ENCODE results near the gene NELL2.

The NELL2 gene

GRCh38 chr12:44847888-44848702, 28.0 kb downstream of the NELL2 start:
- no peak overlapping the region for H3K4me3 ChIP-seq (replicated peaks; ENCODE audit: insufficient read depth, low read length)
- H3K27me3 ChIP-seq (ENCODE audit: insufficient read depth, poor library complexity, severe bottlenecking) = peaks cover 2% of the 10 kb centered on the region
- TF ChIP-seq GABPA (IDR thresholded peaks at IDR 0.05; ENCODE audit: low read depth) = no peak
- TF ChIP-seq POLR2AphosphoS5 (IDR thresholded peaks at IDR 0.05; ENCODE audit: low read depth) = no peak
- no peak for TF ChIP-seq SPI1 (IDR thresholded peaks at IDR 0.05; ENCODE audit: borderline replicate concordance, low read depth)
- TF ChIP-seq, protein P1, sequence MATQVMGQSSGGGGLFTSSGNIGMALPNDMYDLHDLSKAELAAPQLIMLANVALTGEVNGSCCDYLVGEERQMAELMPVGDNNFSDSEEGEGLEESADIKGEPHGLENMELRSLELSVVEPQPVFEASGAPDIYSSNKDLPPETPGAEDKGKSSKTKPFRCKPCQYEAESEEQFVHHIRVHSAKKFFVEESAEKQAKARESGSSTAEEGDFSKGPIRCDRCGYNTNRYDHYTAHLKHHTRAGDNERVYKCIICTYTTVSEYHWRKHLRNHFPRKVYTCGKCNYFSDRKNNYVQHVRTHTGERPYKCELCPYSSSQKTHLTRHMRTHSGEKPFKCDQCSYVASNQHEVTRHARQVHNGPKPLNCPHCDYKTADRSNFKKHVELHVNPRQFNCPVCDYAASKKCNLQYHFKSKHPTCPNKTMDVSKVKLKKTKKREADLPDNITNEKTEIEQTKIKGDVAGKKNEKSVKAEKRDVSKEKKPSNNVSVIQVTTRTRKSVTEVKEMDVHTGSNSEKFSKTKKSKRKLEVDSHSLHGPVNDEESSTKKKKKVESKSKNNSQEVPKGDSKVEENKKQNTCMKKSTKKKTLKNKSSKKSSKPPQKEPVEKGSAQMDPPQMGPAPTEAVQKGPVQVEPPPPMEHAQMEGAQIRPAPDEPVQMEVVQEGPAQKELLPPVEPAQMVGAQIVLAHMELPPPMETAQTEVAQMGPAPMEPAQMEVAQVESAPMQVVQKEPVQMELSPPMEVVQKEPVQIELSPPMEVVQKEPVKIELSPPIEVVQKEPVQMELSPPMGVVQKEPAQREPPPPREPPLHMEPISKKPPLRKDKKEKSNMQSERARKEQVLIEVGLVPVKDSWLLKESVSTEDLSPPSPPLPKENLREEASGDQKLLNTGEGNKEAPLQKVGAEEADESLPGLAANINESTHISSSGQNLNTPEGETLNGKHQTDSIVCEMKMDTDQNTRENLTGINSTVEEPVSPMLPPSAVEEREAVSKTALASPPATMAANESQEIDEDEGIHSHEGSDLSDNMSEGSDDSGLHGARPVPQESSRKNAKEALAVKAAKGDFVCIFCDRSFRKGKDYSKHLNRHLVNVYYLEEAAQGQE (IDR thresholded peaks at IDR 0.05; ENCODE audit: insufficient replicate concordance, low read depth) = no peak
- TF ChIP-seq, protein P2, sequence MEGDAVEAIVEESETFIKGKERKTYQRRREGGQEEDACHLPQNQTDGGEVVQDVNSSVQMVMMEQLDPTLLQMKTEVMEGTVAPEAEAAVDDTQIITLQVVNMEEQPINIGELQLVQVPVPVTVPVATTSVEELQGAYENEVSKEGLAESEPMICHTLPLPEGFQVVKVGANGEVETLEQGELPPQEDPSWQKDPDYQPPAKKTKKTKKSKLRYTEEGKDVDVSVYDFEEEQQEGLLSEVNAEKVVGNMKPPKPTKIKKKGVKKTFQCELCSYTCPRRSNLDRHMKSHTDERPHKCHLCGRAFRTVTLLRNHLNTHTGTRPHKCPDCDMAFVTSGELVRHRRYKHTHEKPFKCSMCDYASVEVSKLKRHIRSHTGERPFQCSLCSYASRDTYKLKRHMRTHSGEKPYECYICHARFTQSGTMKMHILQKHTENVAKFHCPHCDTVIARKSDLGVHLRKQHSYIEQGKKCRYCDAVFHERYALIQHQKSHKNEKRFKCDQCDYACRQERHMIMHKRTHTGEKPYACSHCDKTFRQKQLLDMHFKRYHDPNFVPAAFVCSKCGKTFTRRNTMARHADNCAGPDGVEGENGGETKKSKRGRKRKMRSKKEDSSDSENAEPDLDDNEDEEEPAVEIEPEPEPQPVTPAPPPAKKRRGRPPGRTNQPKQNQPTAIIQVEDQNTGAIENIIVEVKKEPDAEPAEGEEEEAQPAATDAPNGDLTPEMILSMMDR (IDR thresholded peaks at IDR 0.05; ENCODE audit: insufficient read depth, low read length) = no peak
- no peak for DNase-seq (ENCODE audit: low read depth in 1 of 2, low spot score in 1 of 2)
- H3K27ac ChIP-seq (replicated peaks) = no peak overlapping the region

DNA sequence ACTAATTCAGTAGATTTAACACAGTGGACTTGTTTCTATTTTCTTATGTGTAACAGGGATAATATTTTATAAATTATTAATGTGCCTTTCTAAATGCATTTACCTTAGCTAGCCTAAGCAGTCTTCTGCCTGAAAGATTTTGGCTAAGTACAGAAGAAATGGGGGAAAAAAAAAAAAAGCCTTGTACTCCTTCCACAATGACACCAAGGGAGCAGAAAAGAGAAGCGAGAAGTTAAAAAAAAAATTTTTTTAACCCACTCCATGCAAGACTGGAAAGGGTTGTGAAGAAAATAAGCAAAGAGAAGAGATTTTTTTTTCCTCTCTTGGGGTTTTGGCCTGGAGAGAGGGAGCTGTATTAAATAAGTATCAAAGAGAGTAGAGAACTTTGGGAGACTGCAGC, 28.7 kb downstream of the NELL2 start:
- peaks cover 2% of the 10 kb centered on the region for H3K27me3 ChIP-seq (ENCODE audit: insufficient read depth, poor library complexity, severe bottlenecking)
- no peak for TF ChIP-seq GABPA (IDR thresholded peaks at IDR 0.05; ENCODE audit: low read depth)
- H3K27ac ChIP-seq (replicated peaks) = no peak overlapping the region
- H3K4me3 ChIP-seq (replicated peaks; ENCODE audit: insufficient read depth, low read length) = no peak overlapping the region
- no peak for DNase-seq (ENCODE audit: low read depth in 1 of 2, low spot score in 1 of 2)

DNA sequence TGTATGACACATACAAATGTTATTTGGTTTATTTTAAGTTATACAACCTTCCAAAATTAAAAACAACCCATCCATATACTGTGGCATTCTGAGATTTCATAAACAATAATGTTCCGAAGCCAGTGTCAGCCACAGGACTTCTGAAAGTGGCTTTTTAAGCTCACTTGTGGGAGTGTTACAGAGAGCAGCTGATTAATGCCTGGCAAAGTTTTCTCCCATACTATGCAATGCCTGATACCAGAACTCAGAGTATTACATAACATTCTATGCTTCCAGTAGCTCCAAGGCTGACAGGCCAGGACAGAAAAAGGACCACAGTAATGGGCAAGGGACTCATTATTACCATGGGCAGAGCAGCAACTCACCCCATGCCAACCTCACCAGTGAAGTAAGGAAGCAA, 29.3 kb downstream of the NELL2 start:
- TF ChIP-seq SPI1 (IDR thresholded peaks at IDR 0.05; ENCODE audit: borderline replicate concordance, low read depth) = no peak
- peaks cover 2% of the 10 kb centered on the region for H3K27me3 ChIP-seq (ENCODE audit: insufficient read depth, poor library complexity, severe bottlenecking)

DNA sequence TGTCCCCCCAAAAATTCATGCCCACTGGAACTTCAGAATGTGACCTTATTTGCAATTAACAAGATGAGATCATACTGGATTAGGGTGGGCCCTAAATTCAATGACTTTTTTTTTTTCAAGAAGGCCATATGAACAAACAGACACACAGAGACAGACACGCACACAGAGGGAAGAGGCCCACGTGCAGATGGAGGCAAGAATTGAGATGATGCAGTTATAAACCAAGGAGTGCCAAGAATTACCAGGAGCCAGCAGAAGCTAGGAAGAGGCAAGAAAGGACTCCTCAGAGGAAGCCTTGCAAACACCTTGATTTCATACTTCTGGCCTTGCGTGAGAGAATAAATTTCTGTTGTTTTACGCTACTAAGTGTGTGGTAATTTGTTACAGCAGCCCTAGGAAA, 33.4 kb downstream of the NELL2 start:
- TF ChIP-seq GABPA (IDR thresholded peaks at IDR 0.05; ENCODE audit: low read depth) (no peak), SPI1 (IDR thresholded peaks at IDR 0.05; ENCODE audit: borderline replicate concordance, low read depth) (no peak), POLR2AphosphoS5 (IDR thresholded peaks at IDR 0.05; ENCODE audit: low read depth) (no peak)
- TF ChIP-seq, protein P2 (IDR thresholded peaks at IDR 0.05; ENCODE audit: insufficient read depth, low read length) = no peak
- DNase-seq (ENCODE audit: low read depth in 1 of 2, low spot score in 1 of 2) = no peak

More for the DNA sequence above, 29.3 kb downstream of the NELL2 start:
- DNase-seq (ENCODE audit: low read depth in 1 of 2, low spot score in 1 of 2) = no peak
- Histone ChIP-seq H3K4me3 (replicated peaks; ENCODE audit: insufficient read depth, low read length) (no peak overlapping the region), H3K27ac (replicated peaks) (no peak overlapping the region)

GRCh38 chr12:44839785-44840184, 36.3 kb downstream of the NELL2 start:
- TF ChIP-seq SPI1 (IDR thresholded peaks at IDR 0.05; ENCODE audit: borderline replicate concordance, low read depth) (no peak), POLR2AphosphoS5 (IDR thresholded peaks at IDR 0.05; ENCODE audit: low read depth) (no peak), GABPA (IDR thresholded peaks at IDR 0.05; ENCODE audit: low read depth) (no peak)
- TF ChIP-seq, protein P1 (IDR thresholded peaks at IDR 0.05; ENCODE audit: insufficient replicate concordance, low read depth) = no peak
- TF ChIP-seq, protein P2 (IDR thresholded peaks at IDR 0.05; ENCODE audit: insufficient read depth, low read length) = no peak
- no peak for DNase-seq (ENCODE audit: low read depth in 1 of 2, low spot score in 1 of 2)
- H3K27ac ChIP-seq (replicated peaks) = no peak overlapping the region
- H3K27me3 ChIP-seq (ENCODE audit: insufficient read depth, poor library complexity, severe bottlenecking) = peaks cover 2% of the 10 kb centered on the region
- no peak overlapping the region for H3K4me3 ChIP-seq (replicated peaks; ENCODE audit: insufficient read depth, low read length)

More for the DNA sequence above, 33.4 kb downstream of the NELL2 start:
- Histone ChIP-seq H3K27ac (replicated peaks) (no peak overlapping the region), H3K27me3 (ENCODE audit: insufficient read depth, poor library complexity, severe bottlenecking) (peaks cover 2% of the 10 kb centered on the region), H3K4me3 (replicated peaks; ENCODE audit: insufficient read depth, low read length) (no peak overlapping the region)
